Globus pallidus (tissue), 1 donor: ENCODE results near the gene PAXX.

Experiments used
- DNase-seq: peaks from one replicate; pipeline ENCODE4 v3.0.0-alpha.2; 2015; ENCODE audit warnings: low spot score

PAXX gene, protein sequence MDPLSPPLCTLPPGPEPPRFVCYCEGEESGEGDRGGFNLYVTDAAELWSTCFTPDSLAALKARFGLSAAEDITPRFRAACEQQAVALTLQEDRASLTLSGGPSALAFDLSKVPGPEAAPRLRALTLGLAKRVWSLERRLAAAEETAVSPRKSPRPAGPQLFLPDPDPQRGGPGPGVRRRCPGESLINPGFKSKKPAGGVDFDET

GRCh38 chr9:136991993-136992818, at the start of gene PAXX:
Gene PAXX (plus strand): TSS chr9:136992422. CDS start chr9:136992444, 22 bp downstream.
- peak; percentile 87 for DNase-seq

DNA sequence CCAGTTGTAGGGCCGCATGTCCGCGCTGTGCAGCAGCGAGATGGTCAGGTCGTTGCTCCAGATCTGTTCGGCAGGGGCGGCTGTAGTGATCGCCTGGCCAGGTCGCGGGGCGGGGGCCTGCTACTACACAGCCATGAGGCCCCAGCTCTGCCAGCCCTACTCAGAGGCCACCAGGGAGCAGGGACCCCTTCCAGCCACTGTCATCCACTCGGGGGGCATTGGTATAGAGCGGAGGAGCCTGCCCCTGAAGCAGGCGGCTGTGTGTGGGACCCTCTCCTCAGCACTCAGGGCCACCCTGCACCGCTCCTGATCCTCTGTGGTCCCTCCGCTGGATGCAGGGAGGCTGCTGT, 49.4 kb upstream of the PAXX start:
- no peak for DNase-seq

DNA sequence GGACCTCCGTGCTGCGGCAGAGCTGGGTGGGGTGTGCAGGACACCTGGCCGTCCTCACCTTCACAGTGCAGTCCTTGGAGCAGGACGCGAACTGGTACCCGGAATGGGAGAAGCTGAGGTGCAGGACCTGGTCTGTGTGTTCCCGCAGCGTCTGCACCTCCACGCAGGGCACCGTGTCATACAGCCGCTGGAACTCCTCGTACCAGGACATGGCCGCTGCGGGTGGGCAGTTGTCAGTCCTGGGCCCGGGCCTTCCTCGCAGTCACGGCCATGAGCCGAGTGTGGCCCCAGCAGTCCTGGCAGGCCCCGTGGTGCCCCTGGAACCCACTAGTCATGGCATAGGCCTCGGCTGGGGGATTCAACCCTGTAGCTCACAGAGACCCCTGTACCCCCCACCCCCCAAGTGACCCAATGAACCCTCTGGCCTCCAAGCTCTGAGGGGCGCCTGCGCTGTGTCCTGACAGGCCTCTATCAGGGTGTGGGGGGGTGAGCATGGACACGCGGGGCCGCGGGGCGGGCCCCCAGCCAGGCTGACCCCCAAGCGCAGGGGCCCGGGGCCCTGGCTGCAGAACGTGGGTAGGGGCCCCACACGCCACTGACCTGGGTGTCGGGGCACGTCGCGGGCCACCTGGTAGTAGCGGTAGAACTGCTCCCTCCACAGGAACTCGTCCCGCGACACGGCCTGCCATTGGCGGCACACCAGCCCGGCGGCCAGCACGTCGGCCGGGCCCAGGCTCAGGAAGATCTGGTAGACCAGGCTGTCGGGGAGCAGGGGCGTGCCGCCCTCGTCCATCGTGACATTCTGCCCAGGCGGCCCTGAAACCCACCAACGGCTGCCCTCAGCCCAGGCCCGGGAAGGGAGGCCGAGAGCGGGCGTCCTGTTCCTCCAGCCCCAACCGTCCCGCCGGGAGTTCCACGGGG, 48.7 kb upstream of the PAXX start:
- DNase-seq, result no peak

DNA sequence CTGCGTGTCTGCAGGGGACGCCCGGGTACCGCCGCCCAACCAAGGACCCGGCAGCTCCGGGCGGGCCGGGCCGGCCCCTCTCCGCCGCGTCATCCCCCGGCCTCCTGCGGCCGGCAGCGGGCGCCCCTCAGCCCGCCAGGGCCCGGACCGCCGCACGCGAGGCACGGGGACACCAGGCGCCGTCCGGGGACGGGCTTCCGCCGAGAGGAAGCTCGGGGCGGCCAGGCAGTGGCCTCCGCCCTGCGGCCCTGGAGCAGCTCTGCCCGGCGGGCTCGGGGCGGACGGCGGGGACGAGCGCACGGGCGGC, 48.1 kb upstream of the PAXX start:
- peak; percentile 51 for DNase-seq

DNA sequence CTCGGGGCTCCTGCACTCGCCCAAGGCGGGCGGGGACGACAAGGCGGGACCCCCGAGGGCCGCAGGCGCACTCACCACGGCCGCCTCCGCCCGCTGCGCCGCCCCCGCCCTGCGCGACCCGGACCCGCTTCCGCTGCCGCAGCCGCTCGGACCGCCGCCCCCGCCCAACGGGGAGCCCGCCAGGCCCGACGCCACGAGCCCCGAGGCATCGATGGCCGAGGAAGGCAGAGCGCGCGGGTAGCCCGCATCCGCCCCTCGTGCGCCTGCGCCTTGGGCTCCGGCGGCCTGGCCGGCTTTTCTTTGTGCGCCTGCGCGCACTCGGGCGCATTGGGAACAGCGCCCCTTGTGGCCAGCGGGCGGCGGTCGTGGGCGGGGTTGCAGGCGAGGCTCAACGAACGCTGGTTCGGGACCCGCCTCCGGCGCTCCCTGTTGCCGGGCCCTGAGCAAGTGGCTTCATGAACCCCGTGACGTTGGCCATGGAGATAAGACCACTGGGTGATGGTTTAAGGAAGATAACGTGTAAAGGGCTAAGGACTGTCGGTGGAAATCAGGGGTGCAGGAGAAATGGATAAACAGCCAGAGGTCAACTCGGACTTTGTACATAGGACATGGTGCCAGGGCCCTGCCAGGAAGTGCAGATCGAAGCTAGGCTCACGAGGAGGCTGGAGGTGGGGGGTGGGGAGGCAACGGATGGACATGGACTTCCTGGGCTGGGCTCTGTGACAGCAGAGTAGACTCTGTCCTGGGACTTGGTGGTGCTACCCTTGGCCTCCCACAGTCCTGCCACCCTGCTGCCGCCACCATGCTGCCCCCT, 47.5 kb upstream of the PAXX start, which contains the start of the genes C8G and FBXW5:
Gene C8G, plus strand, starts transcription at position 725 of the 814 bp plus-strand sequence. Its CDS starts 78 bp downstream, at position 803.
Gene FBXW5, minus strand, starts transcription at position 220 of the 814 bp plus-strand sequence. CDS start 655 bp downstream, outside the sequence.
- DNase-seq, result peak; percentile 92

DNA sequence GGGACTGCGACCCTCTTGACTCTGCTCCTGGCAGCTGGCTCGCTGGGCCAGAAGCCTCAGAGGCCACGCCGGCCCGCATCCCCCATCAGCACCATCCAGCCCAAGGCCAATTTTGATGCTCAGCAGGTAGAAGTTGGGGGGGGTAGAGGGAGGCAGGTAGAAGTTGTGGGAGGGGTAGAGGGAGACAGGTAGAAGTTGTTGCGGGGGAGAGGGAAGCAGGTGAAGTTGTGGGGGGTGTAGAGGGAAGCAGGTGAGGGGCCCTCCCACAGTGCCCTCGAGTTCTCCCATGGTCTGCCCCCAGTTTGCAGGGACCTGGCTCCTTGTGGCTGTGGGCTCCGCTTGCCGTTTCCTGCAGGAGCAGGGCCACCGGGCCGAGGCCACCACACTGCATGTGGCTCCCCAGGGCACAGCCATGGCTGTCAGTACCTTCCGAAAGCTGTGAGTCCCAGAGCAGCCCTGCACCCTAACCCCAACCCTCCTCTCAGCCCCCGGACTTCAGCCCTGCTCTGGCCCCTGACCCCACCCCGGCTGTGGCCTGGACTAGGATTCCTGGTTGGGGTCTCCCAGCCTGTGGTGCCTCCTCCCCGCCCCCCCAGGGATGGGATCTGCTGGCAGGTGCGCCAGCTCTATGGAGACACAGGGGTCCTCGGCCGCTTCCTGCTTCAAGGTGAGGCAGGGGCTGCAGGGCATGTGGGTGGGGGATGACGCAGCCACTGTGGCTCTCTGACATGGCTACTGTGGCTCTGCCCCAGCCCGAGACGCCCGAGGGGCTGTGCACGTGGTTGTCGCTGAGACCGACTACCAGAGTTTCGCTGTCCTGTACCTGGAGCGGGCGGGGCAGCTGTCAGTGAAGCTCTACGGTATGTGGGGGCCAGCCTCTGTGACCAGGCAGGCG, 46.6 kb upstream of the PAXX start:
- DNase-seq, result no peak

GRCh38 chr9:136946228-136947027, 45.8 kb upstream of the PAXX start:
- no peak for DNase-seq

- peak; percentile 70 for DNase-seq
Observed at GRCh38 chr9:136947028-136947891, 45.0 kb upstream of the PAXX start.

DNA sequence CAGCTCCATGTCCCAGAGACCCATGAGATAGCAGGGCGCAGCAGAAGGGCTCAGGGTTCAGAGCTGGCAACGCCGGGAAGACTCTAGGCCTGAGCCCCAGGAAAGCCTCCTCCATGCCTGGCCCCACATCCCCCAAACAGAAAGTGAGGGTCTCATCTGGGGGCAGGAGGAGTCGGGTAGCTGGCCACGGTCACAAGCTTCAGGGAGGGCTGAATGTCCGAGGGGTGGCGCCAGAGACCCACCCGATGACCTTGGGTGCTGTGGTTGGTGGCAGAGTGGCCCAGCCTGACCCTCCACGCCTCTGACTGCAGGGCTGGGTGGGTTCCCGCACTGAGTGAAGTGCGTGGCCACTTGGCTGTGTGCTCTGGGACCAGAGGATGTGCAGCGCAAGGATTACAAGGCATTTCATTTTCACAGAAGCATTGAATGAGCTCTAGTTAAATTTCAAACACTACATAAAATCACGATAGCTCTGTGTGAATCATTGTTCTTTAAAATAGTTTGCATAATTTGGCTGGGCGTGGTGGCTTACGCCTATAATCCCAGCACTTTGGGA, 44.2 kb upstream of the PAXX start:
- peak; percentile 86 for DNase-seq

DNA sequence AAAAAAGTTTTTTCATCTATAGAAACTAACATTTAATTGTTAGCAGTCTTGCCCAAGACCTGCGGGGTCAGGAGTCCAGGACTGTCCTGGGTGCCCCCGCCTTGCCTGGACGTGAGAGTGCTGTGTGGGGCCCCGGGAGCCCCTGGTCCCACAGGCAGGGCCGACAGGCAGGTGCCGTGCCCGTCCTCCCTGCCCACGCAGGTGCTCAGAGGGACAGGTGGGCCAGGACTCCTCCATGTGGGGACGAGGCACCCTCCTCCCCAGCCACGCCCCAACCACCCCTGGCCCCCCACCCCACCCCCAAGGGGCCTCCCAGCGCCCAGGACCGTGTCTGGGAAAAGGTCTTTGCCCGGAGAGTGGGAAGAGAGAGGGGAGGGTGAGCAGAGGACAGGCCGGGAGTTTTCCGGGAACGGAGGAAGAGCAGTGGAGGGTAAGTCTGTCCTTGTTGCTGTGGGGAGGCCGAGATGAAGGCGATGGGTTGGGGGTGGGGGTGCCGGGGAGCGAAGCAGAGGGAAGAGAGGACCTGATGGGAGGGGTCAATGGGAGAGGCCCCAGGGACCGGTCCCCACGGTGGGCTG, 42.9 kb upstream of the PAXX start:
- no peak for DNase-seq

DNA sequence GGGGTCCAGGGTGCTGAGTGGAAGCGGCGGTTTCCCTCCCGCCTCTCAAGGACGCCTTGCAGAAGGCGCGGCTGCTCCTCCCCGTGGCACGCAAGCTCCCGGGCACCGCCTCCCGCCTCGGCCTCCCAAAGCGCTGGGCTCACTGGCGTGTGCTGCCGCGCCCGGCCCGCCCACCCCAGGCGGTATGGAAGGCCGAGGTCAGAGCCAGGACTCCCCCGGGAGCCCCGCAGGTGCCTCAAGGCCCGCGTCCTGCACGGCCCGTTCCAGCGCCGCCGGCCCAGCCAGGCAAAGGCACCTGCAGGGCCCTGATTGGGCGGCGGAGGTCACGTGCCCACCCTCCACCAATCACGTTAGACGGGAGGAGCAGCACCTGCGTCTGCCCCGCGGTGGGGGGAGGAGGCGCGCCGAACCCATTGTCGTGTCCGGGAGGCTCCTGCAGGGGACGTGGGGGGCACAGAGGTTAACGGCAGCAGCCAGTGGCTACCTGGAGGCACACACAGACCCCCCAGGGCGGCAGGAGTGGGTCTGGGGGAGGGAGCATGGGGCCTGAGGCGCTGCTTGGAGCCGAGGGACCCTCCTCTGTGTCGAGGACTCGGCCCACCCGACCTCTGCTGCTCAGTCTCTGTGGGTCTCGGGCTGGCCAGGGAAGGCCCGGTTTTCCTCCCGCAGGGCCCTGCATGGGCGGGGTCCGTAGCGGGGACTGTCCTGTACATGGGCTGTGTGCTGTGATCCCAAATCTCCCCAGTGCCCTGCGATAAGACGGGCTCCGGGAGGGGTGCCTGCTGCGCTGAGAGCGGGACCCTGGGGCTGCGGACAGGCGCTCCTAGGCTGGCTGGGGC, 42.2 kb upstream of the PAXX start:
- DNase-seq, result peak; percentile 93

- DNase-seq, result no peak
Observed at GRCh38 chr9:136950656-136951276, 41.5 kb upstream of the PAXX start.

- DNase-seq, result no peak
Observed at GRCh38 chr9:136951541-136952320, 40.5 kb upstream of the PAXX start, which contains the start of gene LCN12. Gene LCN12 (plus strand): TSS chr9:136952273. CDS start chr9:136952328, 55 bp downstream.

- DNase-seq, result no peak
Observed at GRCh38 chr9:136952321-136952850, 39.8 kb upstream of the PAXX start.
